ENCODE data around the gene CCR3.

DNA sequence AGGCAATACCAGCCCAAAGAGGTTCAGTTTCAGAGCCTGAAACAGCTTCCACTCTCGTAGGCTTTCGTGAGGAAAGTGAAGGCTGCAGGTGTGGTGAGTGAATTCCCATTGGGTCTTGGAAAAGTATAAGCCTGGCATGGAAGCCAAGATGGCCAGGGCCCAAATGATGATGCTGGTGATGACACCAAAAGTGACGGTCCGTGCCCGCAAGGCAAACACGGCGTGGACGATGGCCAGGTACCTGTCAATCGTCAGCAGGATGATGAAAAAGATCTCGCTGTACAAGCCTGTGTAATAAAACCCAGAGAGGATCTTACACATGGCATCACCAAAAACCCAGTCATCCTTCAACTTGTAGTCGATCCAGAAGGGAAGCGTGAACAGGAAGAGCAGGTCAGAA is 38.6 kb upstream of the CCR3 start:
- TF ChIP-seq, protein P1, sequence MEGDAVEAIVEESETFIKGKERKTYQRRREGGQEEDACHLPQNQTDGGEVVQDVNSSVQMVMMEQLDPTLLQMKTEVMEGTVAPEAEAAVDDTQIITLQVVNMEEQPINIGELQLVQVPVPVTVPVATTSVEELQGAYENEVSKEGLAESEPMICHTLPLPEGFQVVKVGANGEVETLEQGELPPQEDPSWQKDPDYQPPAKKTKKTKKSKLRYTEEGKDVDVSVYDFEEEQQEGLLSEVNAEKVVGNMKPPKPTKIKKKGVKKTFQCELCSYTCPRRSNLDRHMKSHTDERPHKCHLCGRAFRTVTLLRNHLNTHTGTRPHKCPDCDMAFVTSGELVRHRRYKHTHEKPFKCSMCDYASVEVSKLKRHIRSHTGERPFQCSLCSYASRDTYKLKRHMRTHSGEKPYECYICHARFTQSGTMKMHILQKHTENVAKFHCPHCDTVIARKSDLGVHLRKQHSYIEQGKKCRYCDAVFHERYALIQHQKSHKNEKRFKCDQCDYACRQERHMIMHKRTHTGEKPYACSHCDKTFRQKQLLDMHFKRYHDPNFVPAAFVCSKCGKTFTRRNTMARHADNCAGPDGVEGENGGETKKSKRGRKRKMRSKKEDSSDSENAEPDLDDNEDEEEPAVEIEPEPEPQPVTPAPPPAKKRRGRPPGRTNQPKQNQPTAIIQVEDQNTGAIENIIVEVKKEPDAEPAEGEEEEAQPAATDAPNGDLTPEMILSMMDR (conservative IDR thresholded peaks at IDR 0.05; ENCODE audit: low read length), result no peak
- TF ChIP-seq EZH2phosphoT487 (IDR thresholded peaks at IDR 0.05; ENCODE audit: borderline replicate concordance), result no peak
